ELR (cell line): ENCODE results near the gene CTNNBIP1.

Experiments used
- DNase-seq: peaks from one replicate; pipeline ENCODE4 v3.0.0-alpha.2; 2015; ENCODE audit warnings: low read depth

CTNNBIP1 gene

DNA sequence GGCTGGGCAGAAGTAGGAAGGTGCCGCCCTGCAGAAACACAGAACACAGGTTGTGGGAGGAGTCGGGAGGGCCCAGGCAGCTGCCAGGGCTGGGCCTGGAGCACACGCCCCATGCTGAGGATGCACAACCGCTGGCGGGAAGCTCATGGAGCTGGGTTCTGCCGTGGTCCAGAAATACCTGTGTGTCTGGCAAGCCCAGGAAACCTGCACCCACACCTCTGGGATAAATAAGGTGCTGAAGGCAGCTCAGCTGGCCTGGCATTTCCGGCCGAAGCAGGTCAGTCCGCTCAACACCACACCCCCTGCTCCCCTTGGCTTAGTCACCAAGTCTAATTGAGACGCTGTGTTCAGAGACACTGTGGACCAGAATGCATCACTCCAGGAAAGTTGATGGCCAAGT lies 32.1 kb downstream of the CTNNBIP1 start:
- peak; percentile 14 for DNase-seq

DNA sequence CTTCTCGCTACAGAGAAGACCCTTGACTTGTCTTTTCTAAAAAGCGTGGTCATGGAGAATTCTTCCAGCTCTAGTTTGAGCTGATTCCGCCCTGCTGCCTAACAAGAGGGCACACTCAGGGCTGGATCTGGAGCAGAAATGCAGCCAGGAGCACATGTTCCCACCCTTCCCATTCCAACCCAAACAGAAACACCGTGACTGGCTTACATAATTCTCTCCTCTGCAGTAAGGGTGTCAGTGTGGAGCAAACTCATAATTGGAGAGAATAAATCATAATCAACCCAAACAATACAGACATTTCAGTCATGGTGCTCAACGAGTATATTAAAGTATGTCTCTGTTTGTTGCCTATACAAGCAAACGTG lies 34.5 kb downstream of the CTNNBIP1 start:
- DNase-seq: no peak

DNA sequence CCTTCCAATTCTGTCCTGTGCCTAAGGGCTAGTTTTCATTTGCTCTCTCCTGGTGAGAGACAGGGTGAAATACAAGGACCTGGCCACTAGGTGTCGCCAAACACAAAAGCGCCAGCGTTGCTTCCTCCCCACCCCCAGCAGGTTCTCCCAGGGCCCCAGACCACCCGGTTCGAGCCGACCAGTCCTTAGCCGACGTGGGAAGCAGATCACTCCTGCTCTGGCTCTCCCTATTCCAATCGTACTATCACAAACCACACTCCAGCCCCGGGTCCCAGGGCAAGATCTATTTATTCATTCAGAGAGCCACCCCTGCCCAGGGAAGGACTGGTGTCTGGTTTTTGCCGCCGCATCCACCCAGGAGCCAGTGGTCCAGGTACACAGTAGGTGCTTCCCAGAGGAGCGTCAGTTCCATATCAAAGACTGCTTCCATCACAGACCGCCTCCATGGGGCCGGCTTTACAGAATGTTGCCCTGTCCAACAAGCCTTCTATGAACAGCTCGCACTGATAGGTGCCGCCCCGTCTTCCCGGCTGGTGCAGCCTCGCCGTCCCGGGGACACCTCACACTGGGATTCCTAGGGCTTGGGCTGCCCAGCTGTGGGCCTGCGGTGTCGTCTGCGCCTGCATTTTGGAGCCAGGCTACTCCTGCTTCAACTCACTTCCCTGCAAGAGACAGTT lies 35.0 kb downstream of the CTNNBIP1 start:
- DNase-seq: peak; percentile 78

DNA sequence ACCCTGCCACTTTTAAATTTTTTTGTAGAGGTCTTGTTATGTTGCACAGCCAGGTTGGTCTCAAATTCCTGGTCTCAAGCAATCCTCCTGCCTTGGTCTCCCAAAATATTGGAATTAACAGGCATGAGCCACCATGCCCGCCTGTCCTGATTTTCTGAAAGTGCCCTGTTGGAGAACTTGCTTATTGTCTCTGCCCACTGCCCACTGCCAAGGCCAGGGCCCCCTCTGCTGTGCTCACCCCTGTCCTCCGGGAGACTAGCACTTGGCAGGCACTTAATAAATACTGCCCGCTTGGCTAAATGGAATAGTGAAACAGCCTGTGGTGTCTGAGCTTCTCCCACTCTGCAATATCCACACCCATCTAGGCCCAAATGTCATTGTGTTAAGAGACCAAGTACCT lies 35.7 kb downstream of the CTNNBIP1 start:
- DNase-seq: no peak

DNA sequence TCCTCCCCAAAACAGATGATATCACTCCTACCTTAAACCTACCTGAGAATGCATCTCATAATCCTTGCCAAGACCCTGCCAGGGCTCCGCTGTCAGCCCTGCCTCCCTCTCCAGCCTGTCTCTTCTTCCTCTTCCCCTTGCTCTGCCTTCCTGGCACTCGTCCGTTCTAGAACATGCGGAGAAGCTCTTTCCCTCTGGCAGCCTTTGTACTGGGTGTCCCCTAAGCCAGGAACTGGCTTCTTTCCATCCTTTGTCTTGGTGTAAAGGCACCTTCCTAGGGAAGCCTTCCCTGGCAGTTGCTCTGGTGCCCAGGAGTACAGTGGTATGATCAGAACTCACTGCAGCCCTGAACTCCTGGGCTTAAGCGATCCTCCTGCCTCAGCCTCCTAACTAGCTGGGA lies 36.1 kb downstream of the CTNNBIP1 start:
- DNase-seq: no peak

DNA sequence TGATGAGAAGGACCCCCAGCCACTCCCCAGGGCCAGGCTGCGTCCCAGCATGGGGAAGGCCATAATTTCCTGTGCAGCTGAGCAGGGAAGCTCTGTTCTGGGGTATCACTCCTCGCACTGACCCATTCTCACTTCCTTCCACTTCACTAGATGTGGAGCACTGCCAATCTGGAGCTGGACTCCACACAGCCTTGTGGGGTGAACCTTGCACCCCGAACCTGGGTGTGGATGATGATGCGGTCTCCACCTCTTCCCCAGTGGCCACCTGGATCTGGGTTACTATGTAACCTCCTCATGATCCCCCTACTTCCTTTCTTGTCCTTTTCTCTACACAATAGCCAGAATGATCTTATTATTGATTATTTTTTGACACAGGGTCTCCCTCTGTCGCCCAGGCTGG lies 36.7 kb downstream of the CTNNBIP1 start:
- no peak for DNase-seq

DNA sequence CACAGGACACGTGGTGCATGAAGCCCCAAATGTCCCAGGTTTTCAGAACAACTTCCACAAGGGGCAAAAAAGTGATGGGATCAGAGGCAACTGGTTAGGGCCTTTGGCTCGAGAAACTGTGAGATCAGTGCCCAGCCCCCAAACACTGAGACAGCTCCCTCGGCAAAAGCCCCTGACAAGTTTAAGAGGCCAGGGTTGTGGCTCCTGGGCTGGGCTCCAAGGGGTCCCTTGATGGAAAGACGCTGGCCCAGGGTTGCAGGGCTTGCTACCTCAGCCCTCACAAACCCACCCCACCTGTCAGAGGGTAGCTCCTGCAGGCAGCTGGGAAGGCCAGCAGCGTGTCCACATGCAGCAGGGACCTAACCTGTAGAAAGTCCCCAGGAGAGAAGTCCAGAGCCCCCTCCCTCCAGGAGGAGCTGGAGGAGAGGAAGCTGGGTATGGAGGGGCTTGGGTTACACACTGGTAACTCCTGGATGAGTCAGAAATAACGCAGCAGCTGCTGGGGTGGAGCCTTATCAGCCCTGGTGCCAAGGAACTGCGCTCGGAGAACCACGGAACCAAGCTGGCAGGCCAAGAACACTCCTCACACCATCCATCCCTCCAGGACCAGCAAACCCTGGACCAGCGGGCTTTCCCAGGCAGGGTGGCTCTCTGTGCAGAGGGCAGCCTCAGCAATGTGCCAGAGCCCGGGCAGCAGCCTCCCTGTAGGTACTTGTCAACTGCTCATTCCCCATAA lies 37.5 kb downstream of the CTNNBIP1 start:
- DNase-seq: peak; percentile 63

DNA sequence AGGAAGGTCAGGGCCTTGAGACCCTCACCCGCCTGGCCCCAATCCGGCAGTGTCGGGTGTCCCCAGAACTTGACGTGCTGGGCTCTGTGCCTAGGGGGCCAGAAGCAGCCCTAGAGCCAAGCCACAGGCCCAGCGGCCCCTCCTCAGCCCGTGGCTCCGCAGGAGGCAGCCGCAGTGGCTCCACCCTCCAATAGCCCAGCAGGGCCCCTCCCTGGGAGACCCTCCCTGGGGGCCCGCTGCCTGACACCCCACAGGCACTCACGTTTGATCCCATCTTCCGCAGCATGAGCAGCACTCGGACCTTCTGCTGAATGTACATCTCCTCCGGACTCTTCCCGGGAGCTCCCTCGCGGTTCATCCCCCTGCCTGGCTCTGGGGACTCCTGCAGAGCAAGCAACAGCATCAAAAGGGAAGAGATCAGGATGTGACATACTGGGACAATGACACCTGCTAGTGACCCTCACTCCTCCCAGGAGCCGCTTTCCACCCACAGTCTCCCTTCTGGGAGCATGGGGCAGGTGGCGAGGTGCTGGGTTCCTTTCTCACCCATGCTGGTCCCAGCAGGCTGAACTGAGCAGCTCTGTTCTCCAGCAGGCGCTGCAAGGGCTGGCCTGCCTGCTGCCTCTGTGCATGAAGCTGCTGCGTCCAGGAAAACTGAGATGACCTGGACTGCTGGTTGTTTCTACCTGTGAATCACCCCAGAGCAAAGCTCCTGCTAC lies 38.2 kb downstream of the CTNNBIP1 start:
- DNase-seq: no peak

DNA sequence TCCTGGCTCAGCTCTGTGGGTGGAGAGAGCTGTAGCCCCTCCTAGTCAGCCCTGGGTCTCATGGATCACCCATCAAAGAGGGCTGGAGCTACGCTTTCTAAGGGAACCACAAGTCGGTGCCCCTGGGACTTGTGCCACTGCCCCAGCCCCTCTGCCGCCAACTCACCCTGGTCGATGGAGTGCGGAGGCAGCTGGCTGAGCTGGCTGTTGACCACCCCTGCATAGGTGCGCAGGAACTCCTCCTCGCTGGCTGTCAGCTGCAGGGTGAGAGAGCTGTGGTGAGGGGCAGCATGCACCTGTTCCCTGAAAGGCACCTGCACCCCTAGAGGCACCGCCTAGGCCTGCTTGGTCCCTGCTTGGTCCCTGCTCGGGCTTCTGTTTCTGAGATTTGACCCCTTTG lies 39.0 kb downstream of the CTNNBIP1 start:
- DNase-seq: no peak

DNA sequence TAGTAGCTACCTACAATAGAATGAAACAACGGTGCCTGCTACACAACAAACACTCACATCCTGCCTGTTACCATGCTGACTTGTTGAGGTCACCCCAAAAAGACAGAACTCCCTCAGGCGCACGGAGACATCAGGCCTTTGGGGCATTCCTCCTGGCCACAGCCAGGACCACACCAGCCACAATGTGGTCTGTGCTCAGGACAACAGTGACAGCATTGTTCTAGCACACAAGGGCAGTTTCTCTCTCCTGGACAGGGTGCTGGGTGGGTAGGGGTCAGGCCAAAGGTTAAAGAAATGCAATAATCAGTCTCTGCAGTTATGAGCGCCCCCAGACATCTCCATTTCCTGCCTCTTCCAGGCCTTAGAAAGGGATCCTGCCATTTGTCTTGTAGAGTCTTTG lies 39.5 kb downstream of the CTNNBIP1 start:
- no peak for DNase-seq

DNA sequence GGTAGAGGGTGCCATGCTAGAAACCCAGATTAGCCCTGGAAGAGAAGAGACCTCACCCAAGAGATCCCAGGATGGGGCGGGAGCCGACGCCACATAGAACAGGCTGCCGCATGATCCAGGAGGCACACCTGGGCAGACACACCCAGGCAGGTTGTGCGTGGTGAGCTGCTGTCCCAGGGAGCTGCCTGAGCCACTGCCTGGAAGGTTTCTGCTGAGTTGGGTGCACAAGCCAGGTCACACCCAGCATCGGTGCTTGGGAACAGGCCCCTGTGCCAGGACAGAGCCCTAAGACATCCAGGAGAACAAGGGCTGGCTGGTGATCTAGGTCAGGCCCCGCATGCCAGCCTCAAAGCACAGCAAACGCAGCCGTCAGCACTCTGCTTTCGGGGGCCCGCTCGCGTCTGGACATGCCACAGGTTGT lies 40.2 kb downstream of the CTNNBIP1 start:
- DNase-seq: no peak

DNA sequence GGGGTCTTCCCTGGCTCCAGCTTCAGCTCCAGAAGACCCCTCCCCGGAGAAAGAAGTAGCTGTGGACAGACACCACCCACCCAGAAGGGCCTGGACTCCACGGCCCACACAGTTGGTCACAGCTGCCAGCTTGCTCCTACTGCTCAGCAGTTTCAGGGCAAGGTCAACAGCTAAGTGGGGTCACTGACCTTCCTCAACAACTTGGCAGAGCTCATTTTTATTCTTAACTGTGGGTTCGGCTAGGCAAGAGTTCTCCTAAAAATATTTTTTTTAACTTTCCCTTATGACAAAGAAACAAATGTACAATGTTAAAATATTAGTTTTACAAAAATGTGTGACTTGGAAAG lies 41.9 kb downstream of the CTNNBIP1 start:
- DNase-seq: no peak

DNA sequence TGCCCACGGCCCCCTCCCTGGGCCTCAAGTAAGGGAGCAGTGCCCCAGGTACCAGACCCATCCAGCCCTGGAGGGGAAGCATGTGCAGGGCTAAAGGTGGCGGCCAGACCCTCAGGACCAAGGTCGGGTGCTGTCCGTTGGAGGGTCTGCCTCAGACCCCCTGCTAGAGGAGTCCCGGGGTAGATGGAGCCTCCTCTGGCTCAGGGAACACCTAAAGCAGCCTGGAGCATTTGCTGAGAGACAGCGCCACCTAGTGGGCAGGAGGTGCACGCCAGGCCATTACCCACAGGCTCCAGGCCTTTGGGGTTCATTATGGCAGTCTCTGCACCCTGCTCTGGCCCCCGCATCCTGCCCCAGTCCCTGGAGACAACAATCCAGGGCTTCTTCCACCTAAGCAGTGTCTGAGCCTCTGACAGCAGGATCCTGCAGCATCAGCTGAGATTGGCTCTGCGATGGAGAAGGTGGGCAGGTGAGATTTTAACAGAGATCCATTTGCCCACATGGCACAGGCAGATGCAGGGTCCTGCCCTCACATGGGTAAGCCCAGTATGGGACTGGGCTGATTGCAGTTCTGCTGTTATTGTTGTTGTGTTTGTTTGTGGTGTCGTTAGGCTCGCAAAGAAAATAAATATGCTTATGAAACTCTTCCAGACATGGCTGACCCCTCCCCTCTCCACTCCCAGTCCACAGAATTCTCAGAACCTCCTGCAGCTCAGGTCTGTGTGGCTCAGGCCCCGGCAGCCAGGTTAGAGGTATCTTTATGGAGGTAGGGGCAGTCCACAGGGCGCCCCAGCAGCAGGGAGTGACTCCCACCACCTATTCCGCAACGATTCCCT lies 42.4 kb downstream of the CTNNBIP1 start:
- peak; percentile 73 for DNase-seq

DNA sequence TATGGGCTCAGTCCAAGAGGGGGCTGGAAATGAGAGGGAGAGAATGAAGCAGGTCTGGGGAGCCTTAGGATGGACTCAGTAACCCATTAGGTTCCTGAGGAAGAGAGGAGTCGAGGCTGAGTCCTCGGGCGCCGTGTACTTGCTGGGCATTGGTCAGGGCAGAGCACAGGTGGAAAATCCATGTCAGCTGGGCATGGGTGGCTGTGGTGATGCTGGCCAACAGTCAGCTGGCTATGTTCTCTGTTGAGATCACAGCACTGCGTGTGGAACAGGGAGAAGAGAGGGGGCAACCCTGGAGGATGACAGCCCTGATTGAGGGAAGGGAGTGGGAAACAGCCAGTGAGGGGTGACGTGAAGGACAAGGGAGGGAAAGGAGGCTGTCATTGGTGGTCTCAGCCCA lies 43.2 kb downstream of the CTNNBIP1 start:
- DNase-seq: no peak

DNA sequence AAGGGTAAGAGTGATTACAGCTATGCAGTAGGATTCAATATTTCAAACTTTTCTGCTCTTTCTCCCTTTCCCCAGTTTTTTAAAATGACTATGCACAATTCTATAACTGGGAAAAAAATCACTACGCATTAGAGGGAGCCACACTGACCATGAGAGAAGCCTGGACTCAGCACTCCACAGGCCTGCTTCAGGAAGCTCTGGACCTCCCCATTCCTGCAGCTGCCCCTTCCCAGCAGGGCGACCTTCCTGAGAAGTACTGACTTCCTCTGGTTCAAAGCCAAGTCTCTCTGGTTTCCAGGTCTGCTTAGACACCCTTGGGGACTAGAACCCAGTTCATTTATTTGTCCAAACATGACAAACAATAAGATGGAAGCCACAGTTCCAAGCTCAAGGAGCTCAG lies 44.3 kb downstream of the CTNNBIP1 start:
- peak; percentile 23 for DNase-seq

DNA sequence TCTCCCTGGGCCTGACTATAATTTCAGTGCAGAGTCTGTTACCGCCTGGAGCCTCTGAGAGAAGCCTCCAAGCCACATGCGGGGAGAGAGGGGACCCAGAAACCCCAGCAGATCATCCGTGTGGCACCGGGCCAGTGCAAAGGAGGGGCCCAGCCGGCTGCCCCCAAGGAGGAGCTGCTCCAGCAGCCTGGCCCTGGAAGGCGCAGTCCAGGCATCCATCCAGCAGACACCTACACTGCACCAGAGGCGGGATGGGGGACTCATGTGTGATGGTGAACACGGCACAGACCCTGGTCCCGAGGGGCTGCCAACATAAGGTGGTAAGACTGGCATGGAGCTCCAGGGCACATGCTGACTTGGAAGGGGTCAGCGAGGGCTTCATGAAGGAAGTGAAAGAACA lies 46.7 kb downstream of the CTNNBIP1 start:
- DNase-seq: no peak

DNA sequence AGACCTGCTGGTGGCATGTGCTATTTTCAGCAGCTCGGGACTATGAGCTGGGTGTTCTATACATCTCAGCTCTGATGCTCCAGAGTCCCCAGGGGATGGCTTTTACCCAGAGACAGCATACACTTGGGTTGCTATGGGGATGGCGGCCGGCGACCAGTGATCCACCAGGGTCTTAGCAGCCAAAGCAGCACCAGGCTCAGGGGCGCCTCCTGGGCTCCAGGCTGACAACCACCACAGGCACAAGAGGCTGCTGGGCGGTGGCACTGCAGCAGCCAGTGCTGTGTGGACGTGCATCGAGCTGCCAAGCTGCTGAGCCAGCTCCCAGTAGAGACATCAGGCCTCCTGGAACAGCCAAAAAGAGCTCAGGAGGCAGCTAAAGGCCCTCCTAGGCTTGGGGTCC lies 48.7 kb downstream of the CTNNBIP1 start:
- no peak for DNase-seq

DNA sequence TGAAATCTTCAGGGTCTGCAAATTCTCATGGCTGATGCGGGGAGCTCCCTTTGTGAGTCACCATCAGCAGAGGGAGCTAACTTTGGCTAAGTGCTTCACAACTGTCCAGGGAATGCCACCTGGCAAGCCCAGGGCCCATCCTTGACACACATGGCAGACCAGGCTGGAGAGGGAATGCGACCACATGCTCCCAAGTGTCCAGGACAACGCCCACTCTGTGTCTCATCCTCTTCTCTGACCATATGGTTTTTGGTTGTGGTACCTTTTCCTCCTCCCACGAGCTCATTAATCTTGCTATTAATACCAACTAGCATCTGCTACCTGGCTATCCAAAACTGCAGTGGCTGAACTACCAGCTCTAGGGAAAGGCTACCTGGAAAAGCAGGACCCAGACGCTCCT lies 49.2 kb downstream of the CTNNBIP1 start:
- no peak for DNase-seq

DNA sequence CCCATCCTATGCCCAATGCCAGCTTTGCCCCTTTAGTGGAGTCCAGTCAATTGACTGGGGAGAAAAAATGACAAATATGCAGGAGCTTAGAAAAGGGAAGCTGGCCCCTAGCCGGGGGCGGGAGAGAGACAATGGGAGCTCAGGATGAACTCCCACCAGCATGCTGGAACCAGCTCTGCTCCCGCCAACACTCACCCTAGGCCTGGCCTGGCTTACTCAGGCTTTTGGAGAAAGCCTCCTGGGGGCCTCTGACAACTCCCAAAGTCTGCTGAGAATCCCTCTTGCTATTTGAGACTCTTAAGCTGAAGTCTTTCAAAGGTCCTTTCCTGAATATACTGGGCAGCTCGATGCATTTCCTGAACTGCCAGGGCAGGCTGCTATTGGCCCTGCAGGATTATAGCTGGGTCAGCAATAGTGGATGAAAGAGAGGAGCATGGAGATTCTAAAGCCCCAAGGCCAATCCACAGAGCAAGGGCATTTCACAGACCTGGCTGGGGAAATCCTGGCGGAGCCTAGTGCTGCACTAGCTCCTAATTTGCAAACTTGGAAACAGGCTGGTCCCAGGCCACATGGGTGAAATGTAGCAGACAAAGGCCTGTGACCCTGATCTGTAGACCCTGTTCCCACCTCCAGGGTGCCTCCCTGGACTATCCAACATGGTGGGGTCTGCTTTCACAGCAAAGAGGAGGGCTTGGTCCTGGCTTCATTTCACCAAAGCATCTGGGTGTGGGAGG lies 50.6 kb downstream of the CTNNBIP1 start:
- DNase-seq: no peak

DNA sequence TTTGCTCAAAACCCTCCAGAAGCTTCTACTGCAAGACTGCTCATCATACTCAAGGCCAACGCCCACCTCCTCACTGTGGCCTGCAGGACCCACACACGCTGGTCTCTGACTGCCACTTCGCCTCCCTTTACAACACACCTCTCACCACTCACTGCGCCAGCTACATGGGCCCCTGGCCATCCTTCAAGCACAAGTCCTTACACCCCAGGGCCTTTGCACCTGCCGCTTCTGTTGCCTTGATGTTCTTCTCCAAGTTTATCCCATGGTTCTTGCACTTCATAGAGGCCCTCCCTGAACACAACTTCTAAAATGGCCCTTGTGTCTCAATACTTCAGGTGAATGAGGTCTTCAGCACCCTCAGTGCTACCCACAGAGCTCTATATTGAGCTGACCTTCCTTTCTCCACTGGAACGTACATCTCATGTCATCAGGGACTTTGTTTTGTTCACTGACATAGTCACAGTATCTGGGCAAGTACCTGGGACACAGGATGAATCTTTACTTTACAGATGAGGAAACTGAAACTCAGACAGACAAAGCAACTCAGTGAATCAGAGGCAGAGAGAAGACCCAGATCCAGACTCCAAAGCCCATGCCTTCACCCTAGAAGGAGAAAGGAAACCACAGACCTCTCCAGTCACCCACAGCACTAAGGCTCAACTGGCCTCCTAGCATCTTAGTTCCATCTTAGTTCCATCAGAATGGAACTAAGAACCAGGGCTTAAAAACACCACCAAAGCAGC lies 51.6 kb downstream of the CTNNBIP1 start:
- no peak for DNase-seq

DNA sequence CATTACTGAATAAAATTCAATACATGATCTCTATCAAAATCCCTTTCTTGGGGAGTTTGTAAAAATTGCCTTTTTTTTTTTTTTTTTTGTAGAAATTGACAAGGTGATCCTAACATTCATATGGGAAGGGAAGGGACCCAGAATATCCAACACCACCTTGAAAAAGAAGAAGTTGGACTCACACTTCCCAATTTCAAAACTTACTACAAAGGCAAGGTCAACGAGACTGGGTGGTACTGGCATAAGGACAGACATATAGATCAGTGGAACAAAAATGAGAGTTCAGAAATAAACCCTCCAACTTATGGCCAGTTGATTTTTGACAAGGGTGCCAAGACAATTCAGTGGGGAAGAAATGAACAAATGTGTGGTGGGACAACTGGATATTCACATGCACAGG lies 54.9 kb downstream of the CTNNBIP1 start:
- DNase-seq: no peak
